Vagina (tissue), 2 donors: Measurements from ENCODE around the gene ATG9B. TPM values are rescaled to one million over a fixed set of nuclear protein-coding genes. Genes with fewer than 3 reads are reported as not detected.

ENCODE experiments used
- DNase-seq, 2 donors: peaks; one replicate each; pipeline ENCODE4 v3.0.0-alpha.2; 2017; ENCODE audit errors: extremely low spot score in 2 of 2
- H3K27ac ChIP-seq: fragments of 200-600 bp; sonication (generic); one replicate; pipeline ENCODE4 v1.5.1; 2019
- H3K27me3 ChIP-seq: fragments of 200-600 bp; sonication (generic); one replicate; pipeline ENCODE4 v1.5.1; 2019
- H3K36me3 ChIP-seq, 2 donors: fragments of 200-600 bp; sonication (generic); one replicate each; pipeline ENCODE4 v1.5.1; 2017 to 2019
- H3K4me1 ChIP-seq: fragments of 200-600 bp; sonication (generic); one replicate; pipeline ENCODE4 v1.5.1; 2019
- H3K4me3 ChIP-seq, 2 donors: fragments of 200-600 bp; sonication (generic); 1 replicate in 1 of 2; 2 replicates in 1 of 2; pipeline ENCODE4 v1.5.1; 2016 to 2019
- H3K9me3 ChIP-seq: fragments of 200-600 bp; sonication (generic); one replicate; pipeline ENCODE4 v1.5.1; 2019
- CTCF ChIP-seq, 3 experiments: fragments of 450-650 bp in 2 of 3; fragments of 200-600 bp in 1 of 3; sonication (generic) in 1 of 3; IDR thresholded peaks; one replicate each; pipeline ENCODE4 v1.5.1; 2017 to 2019; ENCODE audit warnings: antibody characterized with exemption in 3 of 3, mild to moderate bottlenecking in 2 of 3, moderate library complexity in 2 of 3
- POLR2A ChIP-seq, 2 donors: fragments of 450-650 bp; IDR thresholded peaks; one replicate each; pipeline ENCODE4 v1.6.1; 2017; ENCODE audit warnings: antibody characterized with exemption in 2 of 2, mild to moderate bottlenecking in 2 of 2, moderate library complexity in 2 of 2
- POLR2AphosphoS5 ChIP-seq, 2 donors: sonication (generic); formaldehyde crosslinking; IDR thresholded peaks; one replicate each; pipeline ENCODE4 v1.9.0; 2017; ENCODE audit warnings: antibody characterized with exemption in 2 of 2, mild to moderate bottlenecking in 2 of 2, low read depth in 1 of 2; ENCODE audit not compliant: insufficient read depth in 1 of 2
- intact Hi-C: fragments of 100-400 bp; cut with DNase I; formaldehyde crosslinking; loops from one replicate; pipeline ENCODE4 v1.15.1; 2023
- total RNA-seq: library from RNA; depleted of rRNA; stranded (reverse); fragments of >200 nt; gene quantifications from one replicate; pipeline ENCODE4 v1.2.3, GENCODE V29; 2016

Gene ATG9B
- total RNA-seq, 1 donor from 2014 or later: 34.1 TPM

DNA sequence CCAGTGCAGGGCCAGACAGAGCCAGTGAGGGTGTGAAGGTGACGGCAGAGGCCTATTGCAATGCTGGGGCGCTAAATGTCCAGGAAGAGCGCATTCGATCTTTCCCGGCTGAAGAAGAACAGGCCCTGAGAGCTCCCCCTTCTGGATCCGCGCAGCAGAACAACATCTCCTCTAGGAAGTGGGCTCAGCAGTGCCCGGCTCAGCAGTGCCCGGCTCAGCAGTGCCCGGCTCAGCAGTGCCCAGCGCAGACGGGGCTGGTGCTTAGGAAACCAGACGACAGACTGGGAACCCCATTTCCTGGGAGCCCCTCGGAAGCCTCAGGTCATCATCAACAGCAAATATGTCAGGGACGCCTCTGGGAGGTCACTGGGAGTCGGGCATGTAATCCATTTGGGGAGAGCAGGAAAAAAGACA is 38.2 kb downstream of the ATG9B start:
- TF ChIP-seq POLR2AphosphoS5 (IDR thresholded peaks at IDR 0.05; ENCODE audit: insufficient read depth in 1 of 2, low read depth in 1 of 2): no peak
- peak in 2 of 3 experiments; percentile 12 to 33 for TF ChIP-seq CTCF (IDR thresholded peaks at IDR 0.05)
- TF ChIP-seq POLR2A (IDR thresholded peaks at IDR 0.05): no peak
- Histone ChIP-seq H3K9me3 (no peaks in the 10 kb centered on the region), H3K27ac (no peak overlapping the region), H3K4me3 (no peak overlapping the region), H3K36me3 (no peaks in the 10 kb centered on the region), H3K4me1 (peaks cover 14% of the 10 kb centered on the region), H3K27me3 (no peaks in the 10 kb centered on the region)
- intact Hi-C loops: loop anchor here (5.0 kb wide), 1 partner anchor 89 kb away; no protein-coding TSS in a partner anchor
- no peak for DNase-seq

- TF ChIP-seq POLR2AphosphoS5 (IDR thresholded peaks at IDR 0.05; ENCODE audit: insufficient read depth in 1 of 2, low read depth in 1 of 2): no peak
- TF ChIP-seq CTCF (IDR thresholded peaks at IDR 0.05): no peak
- TF ChIP-seq POLR2A (IDR thresholded peaks at IDR 0.05): no peak
- DNase-seq: no peak
- Histone ChIP-seq H3K9me3 (no peaks in the 10 kb centered on the region), H3K27me3 (no peaks in the 10 kb centered on the region), H3K27ac (no peak overlapping the region), H3K4me1 (peaks cover 16% of the 10 kb centered on the region), H3K4me3 (no peak overlapping the region), H3K36me3 (no peaks in the 10 kb centered on the region)
- intact Hi-C loops: no loop called here
Observed at GRCh38 chr7:150983893-150984368, 40.4 kb downstream of the ATG9B start.

DNA sequence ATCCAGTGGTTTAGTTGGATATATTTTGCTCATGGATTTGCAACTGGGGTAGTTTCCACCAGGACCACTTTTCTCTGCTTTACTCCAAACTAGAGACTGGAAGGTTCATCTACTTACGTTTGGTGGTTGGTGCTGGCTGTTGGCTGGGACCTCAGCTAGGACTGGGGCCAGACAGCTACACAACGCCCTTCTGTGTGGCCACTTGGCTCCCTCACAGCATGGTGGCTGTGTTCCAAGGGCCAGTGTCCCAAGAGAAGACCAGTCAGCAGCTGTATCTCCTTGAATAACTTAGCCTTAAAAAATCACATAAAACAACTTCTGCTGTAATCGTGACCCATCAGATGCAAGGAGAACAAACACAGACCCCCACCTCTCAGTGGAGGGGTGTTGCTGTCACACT is 41.9 kb downstream of the ATG9B start:
- Histone ChIP-seq H3K27me3 (peaks cover 3% of the 10 kb centered on the region), H3K4me1 (peaks cover 19% of the 10 kb centered on the region), H3K36me3 (no peaks in the 10 kb centered on the region), H3K9me3 (no peaks in the 10 kb centered on the region), H3K4me3 (no peak overlapping the region), H3K27ac (no peak overlapping the region)
- no peak for TF ChIP-seq CTCF (IDR thresholded peaks at IDR 0.05)
- TF ChIP-seq POLR2A (IDR thresholded peaks at IDR 0.05): no peak
- no peak for TF ChIP-seq POLR2AphosphoS5 (IDR thresholded peaks at IDR 0.05; ENCODE audit: insufficient read depth in 1 of 2, low read depth in 1 of 2)
- no peak for DNase-seq
- intact Hi-C loops: no loop called here

GRCh38 chr7:150981644-150982043 is 42.6 kb downstream of the ATG9B start:
- H3K27me3 ChIP-seq: peaks cover 3% of the 10 kb centered on the region
- no peaks in the 10 kb centered on the region for H3K9me3 ChIP-seq
- TF ChIP-seq POLR2A (IDR thresholded peaks at IDR 0.05) (no peak), POLR2AphosphoS5 (IDR thresholded peaks at IDR 0.05; ENCODE audit: insufficient read depth in 1 of 2, low read depth in 1 of 2) (no peak), CTCF (IDR thresholded peaks at IDR 0.05) (no peak)
- H3K4me1 ChIP-seq: peaks cover 22% of the 10 kb centered on the region
- no peak for DNase-seq
- H3K4me3 ChIP-seq: no peak overlapping the region
- intact Hi-C loops: no loop called here
- H3K27ac ChIP-seq: no peak overlapping the region
- H3K36me3 ChIP-seq: no peaks in the 10 kb centered on the region

DNA sequence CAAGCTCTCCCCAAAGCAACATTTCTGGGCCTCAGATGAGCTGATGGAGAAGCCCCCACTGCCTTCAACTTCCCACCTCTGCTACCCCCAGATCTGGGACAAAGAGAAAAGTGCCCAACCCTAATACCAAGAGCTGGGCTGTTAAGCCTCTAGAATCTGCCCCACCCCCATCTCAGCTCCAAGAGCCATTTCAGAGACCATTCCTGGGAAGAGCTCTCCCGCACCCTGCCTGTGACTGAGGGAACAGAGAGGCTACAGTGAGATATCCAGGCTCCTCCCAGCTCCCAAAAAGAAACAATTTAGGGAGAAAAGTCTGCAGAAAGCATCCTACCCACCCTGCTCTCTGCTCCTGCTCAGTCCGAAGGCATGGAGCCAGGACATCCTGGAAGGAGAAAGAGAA is 43.6 kb downstream of the ATG9B start:
- TF ChIP-seq POLR2AphosphoS5 (IDR thresholded peaks at IDR 0.05; ENCODE audit: insufficient read depth in 1 of 2, low read depth in 1 of 2) (no peak), POLR2A (IDR thresholded peaks at IDR 0.05) (no peak), CTCF (IDR thresholded peaks at IDR 0.05) (no peak)
- H3K27me3 ChIP-seq: peaks cover 3% of the 10 kb centered on the region
- H3K36me3 ChIP-seq: no peaks in the 10 kb centered on the region
- no peak for DNase-seq
- intact Hi-C loops: no loop called here
- no peak overlapping the region for H3K27ac ChIP-seq
- no peaks in the 10 kb centered on the region for H3K9me3 ChIP-seq
- H3K4me1 ChIP-seq: peaks cover 22% of the 10 kb centered on the region
- no peak overlapping the region for H3K4me3 ChIP-seq
